HUES64 (cell line): ENCODE data around the gene RNASE1.

Source experiments
- H3K27ac ChIP-seq: 2 replicates; pipeline ENCODE4 v1.7.0; 2013; ENCODE audit warnings: low read depth, low read length, inconsistent platforms
- H3K27me3 ChIP-seq: 2 replicates; pipeline ENCODE4 v1.6.1; 2013; ENCODE audit warnings: mild to moderate bottlenecking, low read length; ENCODE audit not compliant: insufficient read depth
- H3K36me3 ChIP-seq: 2 replicates; pipeline ENCODE4 v1.6.1; 2013; ENCODE audit warnings: mild to moderate bottlenecking, low read length; ENCODE audit not compliant: insufficient read depth
- H3K4me1 ChIP-seq: 2 replicates; pipeline ENCODE4 v1.6.1; 2013; ENCODE audit warnings: mild to moderate bottlenecking, low read length, moderate library complexity; ENCODE audit not compliant: insufficient read depth
- H3K4me3 ChIP-seq: 2 replicates; pipeline ENCODE4 v1.5.1; 2013; ENCODE audit warnings: mild to moderate bottlenecking, low read length, moderate library complexity
- H3K9ac ChIP-seq: 2 replicates; pipeline ENCODE4 v1.6.1; 2013; ENCODE audit warnings: mild to moderate bottlenecking, low read depth, low read length
- H3K9me3 ChIP-seq: 2 replicates; pipeline ENCODE4 v1.6.1; 2013; ENCODE audit warnings: low read depth, low read length; ENCODE audit not compliant: insufficient read depth
- WGBS: fragments of 150-250, 120-280 bp; methylation state at CpG from one replicate; pipeline ENCODE4 v1.1.7; 2013; ENCODE audit warnings: missing lambda C conversion rate; 5-methylcytosine and 5-hydroxymethylcytosine counted together

Gene RNASE1

GRCh38 chr14:20791597-20791996 lies 11.0 kb downstream of the RNASE1 start:
- no peaks in the 10 kb centered on the region for H3K27me3 ChIP-seq
- WGBS: no CpG with 5 or more reads among the region's 2 CpGs
- H3K9ac ChIP-seq: no peak overlapping the region
- H3K27ac ChIP-seq: no peak overlapping the region
- no peaks in the 10 kb centered on the region for H3K36me3 ChIP-seq
- no peaks in the 10 kb centered on the region for H3K9me3 ChIP-seq
- no peak overlapping the region for H3K4me3 ChIP-seq
- H3K4me1 ChIP-seq: peaks cover 10% of the 10 kb centered on the region; the same call in 1 of the 2 replicates

GRCh38 chr14:20791187-20791586 lies 11.5 kb downstream of the RNASE1 start:
- 77% methylated on average over 7 of the region's 7 CpGs for WGBS
- Histone ChIP-seq H3K36me3 (no peaks in the 10 kb centered on the region), H3K9ac (no peak overlapping the region), H3K27me3 (no peaks in the 10 kb centered on the region), H3K27ac (no peak overlapping the region), H3K4me3 (no peak overlapping the region), H3K9me3 (no peaks in the 10 kb centered on the region), H3K4me1 (peaks cover 10% of the 10 kb centered on the region; the same call in 1 of the 2 replicates)

- peaks cover 10% of the 10 kb centered on the region; the same call in 1 of the 2 replicates for H3K4me1 ChIP-seq
- no peak overlapping the region for H3K4me3 ChIP-seq
- no peak overlapping the region for H3K27ac ChIP-seq
- no peaks in the 10 kb centered on the region for H3K36me3 ChIP-seq
- no peaks in the 10 kb centered on the region for H3K27me3 ChIP-seq
- H3K9ac ChIP-seq: no peak overlapping the region
- 88% methylated on average over 13 of the region's 13 CpGs for WGBS
- H3K9me3 ChIP-seq: no peaks in the 10 kb centered on the region
These were observed 12.1 kb downstream of the RNASE1 start for GRCh38 chr14:20790464-20791116.

- H3K27me3 ChIP-seq: no peaks in the 10 kb centered on the region
- H3K36me3 ChIP-seq: no peaks in the 10 kb centered on the region
- WGBS: 93% methylated on average over 1 of the region's 3 CpGs
- no peak overlapping the region for H3K27ac ChIP-seq
- peaks cover 4% of the 10 kb centered on the region; the same call in 1 of the 2 replicates for H3K4me1 ChIP-seq
- H3K9ac ChIP-seq: no peak overlapping the region
- no peak overlapping the region for H3K4me3 ChIP-seq
- no peaks in the 10 kb centered on the region for H3K9me3 ChIP-seq
These were observed 13.3 kb downstream of the RNASE1 start for GRCh38 chr14:20789230-20789813.

GRCh38 chr14:20787025-20787424 lies 15.6 kb downstream of the RNASE1 start:
- Histone ChIP-seq H3K4me3 (no peak overlapping the region), H3K27me3 (no peaks in the 10 kb centered on the region), H3K27ac (no peak overlapping the region), H3K9ac (no peak overlapping the region), H3K36me3 (no peaks in the 10 kb centered on the region), H3K9me3 (no peaks in the 10 kb centered on the region), H3K4me1 (peaks cover 8% of the 10 kb centered on the region)
- WGBS: 94% methylated on average over 2 of the region's 4 CpGs

- H3K36me3 ChIP-seq: no peaks in the 10 kb centered on the region
- H3K4me3 ChIP-seq: no peak overlapping the region
- H3K9ac ChIP-seq: peak overlapping the region; percentile 12; the same call in 1 of the 2 replicates
- H3K9me3 ChIP-seq: no peaks in the 10 kb centered on the region
- WGBS: 51% methylated on average over 5 of the region's 5 CpGs
- peaks cover 23% of the 10 kb centered on the region for H3K4me1 ChIP-seq
- peak overlapping the region; percentile 39; the same call in 1 of the 2 replicates for H3K27ac ChIP-seq
- H3K27me3 ChIP-seq: no peaks in the 10 kb centered on the region
These were observed 20.3 kb downstream of the RNASE1 start for GRCh38 chr14:20782280-20782890.

GRCh38 chr14:20781803-20782202 lies 20.8 kb downstream of the RNASE1 start:
- no peaks in the 10 kb centered on the region for H3K27me3 ChIP-seq
- H3K9me3 ChIP-seq: no peaks in the 10 kb centered on the region
- H3K4me1 ChIP-seq: peaks cover 23% of the 10 kb centered on the region
- 63% methylated on average over 4 of the region's 4 CpGs for WGBS
- peak overlapping the region; percentile 39; the same call in 1 of the 2 replicates for H3K27ac ChIP-seq
- peak overlapping the region; percentile 12; the same call in 1 of the 2 replicates for H3K9ac ChIP-seq
- H3K4me3 ChIP-seq: no peak overlapping the region
- H3K36me3 ChIP-seq: no peaks in the 10 kb centered on the region

- no peaks in the 10 kb centered on the region for H3K36me3 ChIP-seq
- H3K27ac ChIP-seq: peak overlapping the region; percentile 0; the same call in 1 of the 2 replicates
- WGBS: 92% methylated on average over 1 of the region's 1 CpG
- H3K4me3 ChIP-seq: no peak overlapping the region
- peaks cover 33% of the 10 kb centered on the region for H3K4me1 ChIP-seq
- H3K9me3 ChIP-seq: no peaks in the 10 kb centered on the region; the same call in 1 of the 2 replicates
- no peak overlapping the region for H3K9ac ChIP-seq
- no peaks in the 10 kb centered on the region for H3K27me3 ChIP-seq
These were observed 26.7 kb downstream of the RNASE1 start for GRCh38 chr14:20775901-20776300.

- H3K27me3 ChIP-seq: no peaks in the 10 kb centered on the region
- no peak overlapping the region for H3K9ac ChIP-seq
- H3K27ac ChIP-seq: peak overlapping the region; percentile 57; the same call in 1 of the 2 replicates
- WGBS: 11% methylated on average over 5 of the region's 6 CpGs
- H3K4me1 ChIP-seq: peaks cover 30% of the 10 kb centered on the region
- H3K36me3 ChIP-seq: no peaks in the 10 kb centered on the region
- H3K4me3 ChIP-seq: peak overlapping the region; percentile 26
- H3K9me3 ChIP-seq: no peaks in the 10 kb centered on the region; the same call in 1 of the 2 replicates
These were observed 27.6 kb downstream of the RNASE1 start for GRCh38 chr14:20775043-20775442.

GRCh38 chr14:20774258-20774824 lies 28.3 kb downstream of the RNASE1 start:
- WGBS: 90% methylated on average over 4 of the region's 5 CpGs
- Histone ChIP-seq H3K27me3 (no peaks in the 10 kb centered on the region), H3K9me3 (no peaks in the 10 kb centered on the region; the same call in 1 of the 2 replicates), H3K4me1 (peaks cover 30% of the 10 kb centered on the region), H3K4me3 (peak overlapping the region; percentile 26), H3K36me3 (no peaks in the 10 kb centered on the region), H3K27ac (peak overlapping the region; percentile 57; the same call in 1 of the 2 replicates), H3K9ac (no peak overlapping the region)

- H3K4me1 ChIP-seq: peaks cover 30% of the 10 kb centered on the region
- H3K9ac ChIP-seq: no peak overlapping the region
- no peaks in the 10 kb centered on the region for H3K27me3 ChIP-seq
- H3K4me3 ChIP-seq: no peak overlapping the region
- H3K36me3 ChIP-seq: no peaks in the 10 kb centered on the region
- WGBS: 68% methylated on average over 3 of the region's 3 CpGs
- H3K27ac ChIP-seq: peak overlapping the region; percentile 79; the same call in 1 of the 2 replicates
- no peaks in the 10 kb centered on the region; the same call in 1 of the 2 replicates for H3K9me3 ChIP-seq
These were observed 30.0 kb downstream of the RNASE1 start for GRCh38 chr14:20772650-20773049.
